GM06990 (cell line): ENCODE measurements around the gene LILRB3.
"Not testable (repeated sequence)": the region's sequence is repeated elsewhere in the genome, so short reads cannot be mapped to it uniquely, and the experiment has no call there.

Source experiments
- DNase-seq: peaks from one replicate; pipeline ENCODE4 v3.0.0-alpha.2; 2011; ENCODE audit not compliant: insufficient read length; ENCODE audit errors: extremely low read depth
- H3K27me3 ChIP-seq: replicated peaks from 2 replicates; pipeline ENCODE4 v1.6.0; 2011; ENCODE audit warnings: low read length; ENCODE audit not compliant: control insufficient read depth, insufficient read depth
- H3K36me3 ChIP-seq: 2 replicates; pipeline ENCODE4 v1.5.1; 2011; ENCODE audit warnings: low read length; ENCODE audit not compliant: control insufficient read depth, insufficient read depth
- H3K4me3 ChIP-seq: replicated peaks from 2 replicates; pipeline ENCODE4 v1.5.1; 2011; ENCODE audit warnings: low read depth, mild to moderate bottlenecking, control low read depth, low read length
- CTCF ChIP-seq: IDR thresholded peaks from 2 replicates; pipeline ENCODE4 v1.5.1; 2011; ENCODE audit warnings: low read length, control low read depth, mild to moderate bottlenecking, inconsistent platforms; ENCODE audit not compliant: insufficient read depth, poor library complexity, severe bottlenecking

LILRB3 gene

GRCh38 chr19:54218960-54219661, 3.7 kb downstream of the LILRB3 start:
- no peak for TF ChIP-seq CTCF
- H3K36me3 ChIP-seq: peaks cover 2% of the 10 kb centered on the region
- H3K4me3 ChIP-seq: no peak overlapping the region
- no peaks in the 10 kb centered on the region for H3K27me3 ChIP-seq
- no peak for DNase-seq

DNA sequence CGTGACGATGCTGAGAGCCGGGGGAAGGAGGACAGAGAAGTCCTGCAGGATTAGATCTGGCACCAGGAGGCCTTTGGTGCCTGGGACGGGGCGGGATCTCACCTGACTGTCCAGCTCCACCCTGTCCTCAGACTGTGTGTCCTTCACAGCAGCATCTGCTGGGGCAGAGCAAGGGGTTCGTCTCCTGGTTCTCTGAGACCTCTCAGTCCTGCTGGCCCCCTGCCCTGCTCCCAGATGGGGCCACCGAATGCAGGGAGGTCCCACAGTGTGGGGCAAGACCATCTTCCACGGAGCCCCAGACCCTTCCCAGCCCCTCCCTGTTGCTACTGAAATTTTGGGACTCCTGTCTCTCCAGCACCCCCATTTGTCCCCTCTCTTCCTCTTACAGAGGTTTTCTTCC, 4.5 kb downstream of the LILRB3 start:
- no peak for DNase-seq
- Histone ChIP-seq H3K27me3 (no peaks in the 10 kb centered on the region), H3K4me3 (no peak overlapping the region), H3K36me3 (peaks cover 2% of the 10 kb centered on the region)
- TF ChIP-seq CTCF: no peak

- H3K4me3 ChIP-seq, H3K36me3 ChIP-seq, H3K27me3 ChIP-seq, DNase-seq: not testable (repeated sequence)
Observed at GRCh38 chr19:54217517-54218247, 5.1 kb downstream of the LILRB3 start.

DNA sequence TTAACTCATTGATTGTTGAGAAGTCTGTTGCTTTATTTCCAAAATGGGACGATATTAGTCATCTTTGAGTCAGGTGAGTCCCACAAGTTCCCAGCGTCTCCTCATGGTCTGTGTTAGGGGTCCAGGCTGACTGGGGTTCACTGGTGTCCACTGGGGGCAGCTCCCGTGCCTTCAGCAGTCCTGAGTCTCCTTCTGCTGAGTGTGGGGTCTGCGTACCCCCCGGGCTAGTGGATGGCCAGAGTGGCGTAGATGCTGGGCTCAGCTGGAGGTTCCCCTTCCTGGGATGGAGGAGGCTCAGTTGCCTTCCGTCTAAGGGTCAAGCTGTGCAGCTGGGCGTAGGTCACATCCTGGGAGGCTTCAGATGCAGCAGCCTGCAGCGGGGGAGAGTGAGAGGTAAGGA, 5.9 kb downstream of the LILRB3 start:
- no peak for TF ChIP-seq CTCF
- H3K36me3 ChIP-seq: peaks cover 2% of the 10 kb centered on the region
- H3K27me3 ChIP-seq: no peaks in the 10 kb centered on the region
- no peak for DNase-seq
- no peak overlapping the region for H3K4me3 ChIP-seq

DNA sequence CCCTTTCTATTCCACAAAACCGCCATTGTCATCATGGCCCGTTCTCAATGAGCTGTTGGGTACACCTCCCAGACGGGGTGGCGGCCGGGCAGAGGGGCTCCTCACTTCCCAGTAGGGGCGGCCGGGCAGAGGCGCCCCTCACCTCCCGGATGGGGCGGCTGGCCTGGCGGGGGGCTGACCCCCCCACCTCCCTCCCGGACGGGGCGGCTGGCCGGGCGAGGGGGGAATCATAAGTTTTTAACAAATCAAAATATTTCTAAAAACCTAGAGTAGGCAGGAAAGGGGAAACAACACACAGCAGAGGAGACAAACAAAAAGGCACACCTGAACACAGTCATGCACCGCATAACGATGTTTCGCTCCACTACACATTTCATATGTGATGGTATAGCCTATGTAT, 8.1 kb downstream of the LILRB3 start:
- not testable (repeated sequence) for H3K4me3 ChIP-seq, H3K27me3 ChIP-seq, DNase-seq, H3K36me3 ChIP-seq

DNA sequence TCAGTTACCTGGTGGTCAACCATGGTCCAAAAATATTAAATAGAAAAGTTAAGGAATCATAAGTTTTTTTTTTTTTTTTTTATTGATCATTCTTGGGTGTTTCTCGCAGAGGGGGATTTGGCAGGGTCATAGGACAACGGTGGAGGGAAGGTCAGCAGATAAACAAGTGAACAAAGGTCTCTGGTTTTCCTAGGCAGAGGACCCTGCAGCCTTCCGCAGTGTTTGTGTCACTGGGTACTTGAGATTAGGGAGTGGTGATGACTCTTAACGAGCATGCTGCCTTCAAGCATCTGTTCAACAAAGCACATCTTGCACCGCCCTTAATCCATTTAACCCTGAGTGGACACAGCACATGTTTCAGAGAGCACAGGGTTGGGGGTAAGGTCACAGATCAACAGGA, 8.6 kb downstream of the LILRB3 start:
- not testable (repeated sequence) for H3K36me3 ChIP-seq, H3K27me3 ChIP-seq

DNA sequence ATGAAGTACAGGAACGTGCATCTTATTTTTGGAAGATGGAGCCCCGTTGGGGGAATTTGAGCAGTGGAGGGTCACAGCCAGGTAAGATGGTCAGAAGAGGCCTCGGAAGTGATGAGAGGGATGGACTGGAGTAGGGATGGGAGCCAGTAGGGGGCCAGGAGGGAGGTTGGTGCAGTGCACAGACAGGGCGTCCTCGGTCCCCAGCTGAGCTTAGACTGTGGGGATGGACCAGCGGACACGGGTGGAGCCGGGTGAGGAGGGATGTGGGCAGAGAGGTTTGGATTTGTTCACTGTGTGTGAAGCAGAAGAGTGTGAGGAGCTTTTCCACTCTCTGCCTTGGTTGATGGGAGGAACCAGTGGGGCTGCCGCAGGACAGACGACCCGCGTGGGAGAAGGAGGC, 11.6 kb downstream of the LILRB3 start:
- DNase-seq: no peak
- H3K36me3 ChIP-seq: peaks cover 19% of the 10 kb centered on the region
- no peak overlapping the region for H3K4me3 ChIP-seq
- TF ChIP-seq CTCF: no peak
- no peaks in the 10 kb centered on the region for H3K27me3 ChIP-seq

More for the DNA sequence above, 8.6 kb downstream of the LILRB3 start:
- not testable (repeated sequence) for DNase-seq, H3K4me3 ChIP-seq
